Measurements from ENCODE around the gene REPIN1. TPM values are rescaled to one million over a fixed set of nuclear protein-coding genes. Genes with fewer than 3 reads are reported as not detected.

The REPIN1 gene
- total RNA-seq, 4 donors from 2014 or later, result 9.7 to 80.8 (median 37.9) TPM

GRCh38 chr7:150409300-150410030 lies 40.8 kb downstream of the REPIN1 start:
- Histone ChIP-seq H3K4me3 (no peak overlapping the region), H3K9me3 (no peaks in the 10 kb centered on the region), H3K36me3 (no peaks in the 10 kb centered on the region), H3K27ac (no peak overlapping the region), H3K27me3 (no peaks in the 10 kb centered on the region), H3K4me1 (peaks cover under 1 to 5% of the 10 kb centered on the region in 2 donors)
- TF ChIP-seq POLR2A (IDR thresholded peaks at IDR 0.05) (no peak), CTCF (IDR thresholded peaks at IDR 0.05) (no peak)
- no peak for DNase-seq
- intact Hi-C loops (cut with DNase I; ENCODE audit: low total_unique reads), result no loop called here

- H3K4me1 ChIP-seq, result peaks cover 0 to 5% of the 10 kb centered on the region in 2 donors
- DNase-seq, result no peak
- no peak overlapping the region for H3K27ac ChIP-seq
- TF ChIP-seq POLR2A (IDR thresholded peaks at IDR 0.05) (no peak), CTCF (IDR thresholded peaks at IDR 0.05) (no peak)
- no peaks in the 10 kb centered on the region for H3K36me3 ChIP-seq
- intact Hi-C loops (cut with DNase I; ENCODE audit: low total_unique reads), result no loop called here
- no peaks in the 10 kb centered on the region for H3K9me3 ChIP-seq
- H3K4me3 ChIP-seq, result no peak overlapping the region
- no peaks in the 10 kb centered on the region for H3K27me3 ChIP-seq
These were observed 41.5 kb downstream of the REPIN1 start for GRCh38 chr7:150410131-150410530.

- Histone ChIP-seq H3K4me1 (peaks cover 0 to 5% of the 10 kb centered on the region in 2 donors), H3K27me3 (no peaks in the 10 kb centered on the region), H3K9me3 (no peaks in the 10 kb centered on the region), H3K27ac (no peak overlapping the region), H3K36me3 (no peaks in the 10 kb centered on the region), H3K4me3 (no peak overlapping the region)
- DNase-seq, result no peak
- intact Hi-C loops (cut with DNase I; ENCODE audit: low total_unique reads), result no loop called here
- TF ChIP-seq POLR2A (IDR thresholded peaks at IDR 0.05), result no peak
- no peak for TF ChIP-seq CTCF (IDR thresholded peaks at IDR 0.05)
These were observed 42.2 kb downstream of the REPIN1 start for GRCh38 chr7:150410680-150411346.

GRCh38 chr7:150411606-150412005 lies 43.0 kb downstream of the REPIN1 start:
- Histone ChIP-seq H3K9me3 (no peaks in the 10 kb centered on the region), H3K36me3 (no peaks in the 10 kb centered on the region), H3K4me1 (no peaks in the 10 kb centered on the region), H3K4me3 (no peak overlapping the region), H3K27ac (no peak overlapping the region), H3K27me3 (no peaks in the 10 kb centered on the region)
- intact Hi-C loops (cut with DNase I; ENCODE audit: low total_unique reads), result no loop called here
- TF ChIP-seq POLR2A (IDR thresholded peaks at IDR 0.05) (no peak), CTCF (IDR thresholded peaks at IDR 0.05) (no peak)
- DNase-seq, result no peak

GRCh38 chr7:150412016-150412415 lies 43.4 kb downstream of the REPIN1 start:
- intact Hi-C loops (cut with DNase I; ENCODE audit: low total_unique reads), result no loop called here
- Histone ChIP-seq H3K27me3 (no peaks in the 10 kb centered on the region), H3K9me3 (no peaks in the 10 kb centered on the region), H3K4me3 (no peak overlapping the region), H3K27ac (no peak overlapping the region), H3K4me1 (no peaks in the 10 kb centered on the region), H3K36me3 (no peaks in the 10 kb centered on the region)
- no peak for TF ChIP-seq POLR2A (IDR thresholded peaks at IDR 0.05)
- TF ChIP-seq CTCF (IDR thresholded peaks at IDR 0.05), result no peak
- DNase-seq, result no peak
